DOHH2 (cell line): ENCODE data around the gene ATP10B.

Experiments used
- EZH2phosphoT487 ChIP-seq: fragments of 200-600 bp; sonication (generic); IDR thresholded peaks from 2 replicates; pipeline ENCODE4 v1.6.1; 2017; ENCODE audit warnings: borderline replicate concordance, mild to moderate bottlenecking, antibody characterized with exemption, low read length, moderate library complexity, mixed read lengths
- TF ChIP-seq, protein P1 (sequence below): fragments of 200-600 bp; sonication (generic); IDR thresholded peaks from one replicate; pipeline ENCODE4 v1.5.1; 2014; ENCODE audit warnings: antibody characterized with exemption, mild to moderate bottlenecking, low read depth, low read length; ENCODE audit not compliant: poor library complexity, severe bottlenecking

DNA sequence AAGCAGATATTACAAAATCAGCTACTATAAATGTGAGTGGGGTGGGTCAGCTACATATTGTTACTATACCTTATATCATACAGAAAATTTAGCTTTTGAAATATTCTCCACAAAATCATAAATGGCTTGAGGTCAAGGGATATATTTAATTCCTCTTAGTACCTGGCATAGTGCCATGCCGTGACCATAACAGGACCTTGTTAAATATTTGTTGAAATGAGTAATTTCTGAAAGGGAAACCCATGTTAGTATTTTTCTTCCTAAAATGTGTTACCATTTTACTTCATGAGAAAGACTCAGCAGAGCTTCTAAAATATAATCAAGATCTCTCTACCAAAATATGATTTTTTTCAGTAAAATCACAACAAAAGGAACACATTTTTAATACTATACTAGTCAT, 14.8 kb downstream of the ATP10B start:
- TF ChIP-seq, protein P1, sequence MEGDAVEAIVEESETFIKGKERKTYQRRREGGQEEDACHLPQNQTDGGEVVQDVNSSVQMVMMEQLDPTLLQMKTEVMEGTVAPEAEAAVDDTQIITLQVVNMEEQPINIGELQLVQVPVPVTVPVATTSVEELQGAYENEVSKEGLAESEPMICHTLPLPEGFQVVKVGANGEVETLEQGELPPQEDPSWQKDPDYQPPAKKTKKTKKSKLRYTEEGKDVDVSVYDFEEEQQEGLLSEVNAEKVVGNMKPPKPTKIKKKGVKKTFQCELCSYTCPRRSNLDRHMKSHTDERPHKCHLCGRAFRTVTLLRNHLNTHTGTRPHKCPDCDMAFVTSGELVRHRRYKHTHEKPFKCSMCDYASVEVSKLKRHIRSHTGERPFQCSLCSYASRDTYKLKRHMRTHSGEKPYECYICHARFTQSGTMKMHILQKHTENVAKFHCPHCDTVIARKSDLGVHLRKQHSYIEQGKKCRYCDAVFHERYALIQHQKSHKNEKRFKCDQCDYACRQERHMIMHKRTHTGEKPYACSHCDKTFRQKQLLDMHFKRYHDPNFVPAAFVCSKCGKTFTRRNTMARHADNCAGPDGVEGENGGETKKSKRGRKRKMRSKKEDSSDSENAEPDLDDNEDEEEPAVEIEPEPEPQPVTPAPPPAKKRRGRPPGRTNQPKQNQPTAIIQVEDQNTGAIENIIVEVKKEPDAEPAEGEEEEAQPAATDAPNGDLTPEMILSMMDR: no peak
- TF ChIP-seq EZH2phosphoT487: no peak
